Endothelial cell of coronary artery (primary cell): Measurements from ENCODE around the gene TIGD4. TPM values are rescaled to one million over a fixed set of nuclear protein-coding genes. Genes with fewer than 3 reads are reported as not detected.

Source experiments
- total RNA-seq: library from RNA; depleted of rRNA; stranded (reverse); fragments of >200 nt; gene quantifications from 2 replicates; pipeline ENCODE4 v1.2.3, GENCODE V29; 2014

Gene TIGD4
- total RNA-seq, result 0.27 and 0.28 TPM in 2 replicates

GRCh38 chr4:152779513-152780266, at the start of gene TIGD4, which contains the start of gene ARFIP1:
TIGD4 (minus strand) TSS chr4:152779730; CDS start chr4:152771004, 8,726 bp downstream.
ARFIP1 (plus strand) TSS chr4:152779954; CDS start chr4:152829634, 49,680 bp downstream.

Other genes starting within 250 kb of the TIGD4 start
- gene FBXW7, start 243.6 kb downstream of the TIGD4 start, total RNA-seq, result 63.1 and 95.1 TPM in 2 replicates
- 2.3 and 3.9 TPM in 2 replicates for gene TMEM154, start 99.7 kb downstream of the TIGD4 start, total RNA-seq
- gene ARFIP1, start 224 bp upstream of the TIGD4 start, total RNA-seq, result 31.5 and 35.2 TPM in 2 replicates
- under 0.01 and 0.19 TPM in 2 replicates for gene FHDC1, start 156.6 kb upstream of the TIGD4 start, total RNA-seq